ENCODE measurements around the gene FAM98B.
"Not testable (repeated sequence)": the region's sequence is repeated elsewhere in the genome, so short reads cannot be mapped to it uniquely, and the experiment has no call there.

FAM98B gene

DNA sequence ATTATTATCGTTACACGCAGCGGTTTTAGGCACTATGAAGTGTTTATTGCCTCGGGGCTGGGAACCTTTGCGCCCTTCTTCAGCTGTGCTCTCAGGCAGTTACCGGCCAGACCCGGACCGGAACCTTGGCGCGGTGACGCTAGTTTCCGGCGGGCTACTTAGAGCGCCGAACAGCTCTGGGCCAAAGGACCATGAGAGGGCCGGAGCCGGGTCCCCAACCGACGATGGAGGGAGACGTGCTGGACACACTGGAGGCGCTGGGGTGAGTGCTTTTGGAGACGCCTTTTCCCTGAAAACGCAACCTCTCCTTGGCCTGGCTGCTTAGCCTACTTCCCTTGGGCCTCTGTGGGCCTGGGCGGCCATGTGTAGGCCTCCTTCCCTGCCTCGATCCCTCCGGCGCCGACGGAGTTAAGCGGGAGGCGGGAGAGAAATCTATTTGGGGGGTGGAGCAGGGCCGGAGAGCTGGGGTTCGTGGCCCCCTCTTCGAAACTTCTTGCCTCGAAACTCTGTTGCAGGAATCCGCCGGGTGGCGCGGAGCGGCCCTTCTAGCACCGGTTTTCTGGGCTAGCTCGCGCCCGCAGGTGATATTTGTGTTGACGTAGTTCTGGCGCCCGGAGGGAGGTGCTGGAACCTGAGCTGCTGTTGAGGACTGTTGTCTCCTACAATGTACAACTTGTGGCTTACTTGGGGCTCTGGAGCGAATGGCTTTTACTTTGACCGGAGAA, at the start of gene FAM98B:
FAM98B (plus strand) TSS at position 157 of the 725 bp plus-strand sequence; CDS start at position 192, 35 bp downstream.
- in situ Hi-C loops (cut with MboI; ENCODE audit: low sequenced_read_pairs): loop anchor here (25.0 kb wide), 1 partner anchor 233 kb away; no protein-coding TSS in a partner anchor

DNA sequence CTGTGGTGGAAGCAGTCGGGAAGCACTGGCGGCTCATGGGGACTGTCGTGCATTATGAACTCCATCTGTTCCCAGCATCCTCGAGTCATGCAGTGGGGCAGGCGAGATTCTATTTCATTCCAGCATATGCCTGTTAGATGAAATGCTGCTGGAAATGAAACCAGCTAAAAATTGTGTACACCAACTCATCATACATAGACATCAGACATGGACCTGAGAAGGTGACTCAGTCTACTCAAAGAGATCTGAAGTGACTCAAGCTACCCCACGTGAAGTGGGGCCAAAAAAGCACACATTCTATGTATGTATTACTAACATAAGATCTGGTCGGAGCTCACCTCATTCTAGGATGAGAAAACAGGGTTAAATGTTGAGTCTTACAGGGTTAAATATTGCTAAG, 47.5 kb upstream of the FAM98B start:
- in situ Hi-C loops (cut with MboI; ENCODE audit: low sequenced_read_pairs): no loop called here

DNA sequence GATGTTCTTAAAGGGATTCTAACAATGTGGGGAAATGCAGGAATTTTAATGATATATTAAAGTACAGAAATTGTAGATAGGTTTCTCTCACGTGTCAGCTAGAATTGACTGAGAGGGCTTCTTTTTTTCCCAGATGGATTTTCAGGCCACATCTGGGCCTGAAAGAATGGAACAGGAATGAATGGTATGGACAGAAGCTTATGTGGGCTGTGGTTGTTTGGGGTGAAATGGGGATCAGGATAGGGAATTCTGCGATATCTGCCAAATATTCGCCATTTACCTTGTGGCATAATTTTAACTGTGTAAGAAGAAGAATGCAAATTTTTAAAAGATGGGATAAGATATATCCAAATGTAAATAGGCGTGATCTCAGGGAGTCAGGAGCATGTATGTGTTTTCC, 45.4 kb upstream of the FAM98B start:
- in situ Hi-C loops (cut with MboI; ENCODE audit: low sequenced_read_pairs): no loop called here

DNA sequence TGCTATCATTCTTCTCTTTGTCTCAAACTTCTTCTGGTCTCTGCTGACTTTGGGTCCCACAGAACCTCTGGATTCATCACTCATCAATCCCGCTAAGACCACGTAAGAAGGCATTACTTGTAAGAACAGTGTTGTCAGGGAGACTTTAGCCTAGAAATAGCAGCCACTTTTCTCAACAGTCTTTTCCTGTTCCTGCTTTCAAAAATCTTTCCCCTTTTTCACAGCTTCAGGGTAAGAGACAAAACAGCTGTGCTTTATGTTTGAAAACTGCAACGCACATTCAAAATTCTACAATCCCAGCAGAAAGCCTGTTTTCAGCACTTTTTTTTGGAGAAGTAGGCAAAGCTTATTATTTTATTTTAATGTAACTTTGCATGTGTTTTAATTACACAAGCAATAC, 42.0 kb upstream of the FAM98B start:
- in situ Hi-C loops (cut with MboI; ENCODE audit: low sequenced_read_pairs): no loop called here

DNA sequence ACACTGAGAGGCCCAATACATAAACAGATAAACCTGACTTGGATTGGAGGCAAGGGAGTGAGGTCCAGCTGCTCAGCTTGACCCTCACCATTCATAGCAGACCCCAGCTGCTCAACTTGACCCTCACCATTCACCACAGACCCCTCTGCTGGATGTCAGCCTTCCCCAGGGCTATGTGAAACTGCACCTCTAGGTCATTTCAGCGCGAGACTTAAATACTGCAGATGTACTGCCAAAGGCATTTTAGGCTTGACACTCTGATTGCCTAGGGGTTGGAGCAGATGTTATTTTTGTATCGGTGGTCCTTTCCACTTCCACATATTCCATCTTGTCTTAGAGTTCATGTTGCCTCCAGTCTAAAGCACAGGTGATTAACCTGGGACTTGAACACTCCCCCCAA, 41.5 kb upstream of the FAM98B start:
- in situ Hi-C loops (cut with MboI; ENCODE audit: low sequenced_read_pairs): no loop called here

DNA sequence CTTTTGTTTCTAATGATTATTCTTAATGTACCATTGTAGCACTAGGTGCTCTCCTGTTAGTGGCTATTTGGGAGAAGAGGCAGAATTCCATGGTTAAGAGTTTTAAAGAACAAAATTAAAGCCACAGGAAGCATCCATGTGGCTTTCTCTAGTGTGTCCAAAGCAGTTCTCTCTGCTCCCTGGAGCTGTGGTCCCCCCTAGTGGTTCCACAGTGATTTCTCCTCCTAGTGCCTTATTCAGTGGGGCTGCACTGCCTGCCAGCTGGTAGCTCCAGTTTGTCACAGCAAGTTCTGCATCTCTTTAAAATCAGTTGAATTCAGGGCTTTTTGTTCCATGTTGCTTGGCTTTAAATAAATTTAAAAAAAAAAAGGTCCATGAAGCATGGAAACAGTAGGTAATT, 39.6 kb upstream of the FAM98B start:
- in situ Hi-C loops (cut with MboI; ENCODE audit: low sequenced_read_pairs): no loop called here

DNA sequence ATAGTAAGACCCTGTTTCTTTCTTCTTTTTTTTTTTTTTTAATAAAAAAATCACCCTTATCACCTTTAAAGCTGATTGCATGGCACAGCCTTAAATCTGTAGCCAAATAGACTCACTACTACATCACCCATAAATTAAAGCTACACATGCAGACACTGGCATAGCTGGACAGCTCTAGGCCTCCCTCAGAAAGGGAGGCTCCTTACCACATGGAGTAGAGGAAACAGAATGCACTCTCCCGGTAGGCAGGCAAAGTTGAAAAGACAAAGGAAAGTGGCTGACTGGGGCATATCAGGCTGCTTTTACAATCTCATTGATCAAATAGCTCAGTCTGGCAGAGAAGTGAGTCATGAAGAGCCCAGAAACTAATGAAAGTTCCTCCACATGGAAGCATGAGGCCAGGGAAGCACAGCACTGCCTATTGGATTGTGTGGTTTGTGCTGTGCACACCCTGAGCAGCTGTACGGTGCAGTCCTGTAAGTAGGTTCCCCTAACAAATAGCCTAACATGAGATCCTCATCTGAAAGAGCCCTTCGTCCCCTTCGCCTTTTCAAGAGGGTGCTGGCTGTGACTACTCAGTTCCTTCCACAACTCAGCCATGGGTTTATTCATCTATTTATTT, 32.7 kb upstream of the FAM98B start:
- in situ Hi-C loops (cut with MboI; ENCODE audit: low sequenced_read_pairs): no loop called here

DNA sequence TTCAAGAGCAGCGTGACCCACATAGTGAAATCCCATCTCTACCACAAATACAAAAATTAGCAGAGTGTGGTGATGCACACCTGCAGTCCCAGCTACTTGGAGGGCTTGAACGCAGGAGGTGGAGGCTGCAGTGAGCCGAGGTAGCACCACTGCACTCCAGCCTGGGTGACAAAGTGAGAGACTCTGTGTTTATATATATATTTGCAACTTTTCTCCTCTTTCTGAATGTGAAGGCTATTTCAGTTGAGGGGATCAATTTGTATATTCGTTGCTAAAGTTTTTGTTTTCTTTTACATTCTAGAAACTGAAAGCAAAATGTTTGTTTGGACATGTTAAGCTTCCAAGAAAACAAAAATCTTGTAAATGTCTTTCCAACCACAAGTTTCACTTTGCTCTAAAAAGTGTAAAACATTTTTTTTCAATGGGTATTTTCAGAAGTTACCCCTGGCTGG, 29.8 kb upstream of the FAM98B start:
- in situ Hi-C loops (cut with MboI; ENCODE audit: low sequenced_read_pairs): no loop called here

DNA sequence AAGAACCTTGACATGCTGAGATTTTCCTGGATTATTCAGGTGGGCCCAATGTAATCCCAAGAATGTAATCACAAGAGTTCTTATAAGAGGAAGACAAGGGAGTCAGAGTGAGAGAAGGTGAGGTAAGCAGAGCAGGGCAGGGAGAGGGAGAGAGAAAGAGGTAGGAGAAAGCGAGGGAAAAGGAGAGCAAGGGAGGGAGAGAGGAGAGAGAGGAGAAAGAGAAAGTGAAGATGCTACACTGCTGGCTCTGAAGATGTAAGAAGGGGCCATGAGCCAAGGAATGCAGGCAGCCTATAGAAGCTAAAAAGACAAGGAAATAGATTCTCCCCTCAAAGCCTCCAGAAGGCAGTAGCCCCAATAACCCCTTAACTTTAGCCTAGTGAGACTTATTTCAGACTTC, 28.7 kb upstream of the FAM98B start:
- in situ Hi-C loops (cut with MboI; ENCODE audit: low sequenced_read_pairs): no loop called here

DNA sequence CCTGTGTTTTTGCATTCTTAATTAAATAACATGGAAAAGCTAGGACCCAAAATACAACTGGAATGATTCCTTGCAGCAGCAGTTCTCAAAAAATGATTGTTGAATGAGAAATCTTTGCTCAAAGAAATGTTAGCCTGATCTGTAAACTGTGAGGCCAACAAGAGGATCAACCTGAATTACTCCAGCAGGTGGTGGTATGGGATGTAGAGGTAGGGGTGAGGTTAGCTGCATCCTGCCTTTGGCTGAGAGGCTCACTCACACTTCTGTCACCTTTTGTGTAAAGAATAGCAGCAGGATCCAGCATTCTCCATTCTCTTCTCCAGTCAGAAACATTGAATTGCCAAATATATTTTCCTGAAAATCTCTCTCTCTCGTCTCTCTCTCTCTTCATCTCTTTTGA, 26.5 kb upstream of the FAM98B start:
- in situ Hi-C loops (cut with MboI; ENCODE audit: low sequenced_read_pairs): no loop called here

DNA sequence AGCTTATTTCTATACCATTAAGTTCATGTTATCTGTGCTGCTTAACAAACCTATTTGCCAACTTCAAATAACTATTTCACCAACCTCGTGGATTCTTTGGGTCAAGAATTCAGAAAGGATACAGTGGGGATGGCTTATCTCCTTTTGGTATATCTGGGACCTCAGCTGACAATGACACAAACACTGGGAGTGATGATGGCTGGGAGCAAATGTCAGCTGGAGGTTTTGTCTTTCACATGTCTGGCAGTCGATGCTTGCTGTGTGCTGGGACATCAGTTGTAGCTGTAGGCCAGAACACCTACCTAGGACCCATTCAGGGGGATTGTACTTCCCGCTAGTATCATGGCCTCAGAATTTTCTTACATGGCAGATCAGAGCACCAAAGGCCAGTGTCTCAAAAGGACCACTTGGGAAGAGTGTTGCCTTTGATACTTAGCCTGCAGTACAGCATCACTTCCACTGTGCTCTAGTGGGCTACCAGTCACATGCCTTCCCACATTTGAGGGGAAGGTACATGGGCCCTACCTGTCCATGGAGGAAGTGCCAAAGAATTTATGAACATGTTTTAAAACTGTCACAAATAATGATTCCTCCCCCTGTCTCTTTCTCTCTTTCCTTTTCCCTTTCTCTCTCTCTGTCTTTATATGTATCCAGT, 23.7 kb upstream of the FAM98B start:
- in situ Hi-C loops (cut with MboI; ENCODE audit: low sequenced_read_pairs): no loop called here

DNA sequence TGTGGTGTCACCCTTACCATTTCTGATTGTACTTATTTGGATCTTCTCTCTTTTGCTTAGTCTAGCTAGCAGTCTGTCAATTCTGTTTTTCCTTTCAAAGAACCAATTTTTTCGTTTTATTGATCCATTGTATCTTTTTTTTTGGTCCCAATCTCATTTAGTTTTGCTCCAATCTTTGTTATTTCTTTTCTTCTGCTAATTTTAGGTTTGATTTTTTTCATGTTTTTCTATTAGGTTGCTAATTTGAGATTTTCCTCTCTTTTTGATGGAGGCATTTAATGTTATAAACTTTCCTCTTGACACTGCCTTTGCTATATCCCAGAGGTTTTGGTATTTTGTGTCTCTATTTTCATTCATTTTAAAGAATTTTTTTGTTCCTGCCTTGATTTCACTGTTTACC, 16.9 kb upstream of the FAM98B start:
- in situ Hi-C loops (cut with MboI; ENCODE audit: low sequenced_read_pairs): no loop called here

DNA sequence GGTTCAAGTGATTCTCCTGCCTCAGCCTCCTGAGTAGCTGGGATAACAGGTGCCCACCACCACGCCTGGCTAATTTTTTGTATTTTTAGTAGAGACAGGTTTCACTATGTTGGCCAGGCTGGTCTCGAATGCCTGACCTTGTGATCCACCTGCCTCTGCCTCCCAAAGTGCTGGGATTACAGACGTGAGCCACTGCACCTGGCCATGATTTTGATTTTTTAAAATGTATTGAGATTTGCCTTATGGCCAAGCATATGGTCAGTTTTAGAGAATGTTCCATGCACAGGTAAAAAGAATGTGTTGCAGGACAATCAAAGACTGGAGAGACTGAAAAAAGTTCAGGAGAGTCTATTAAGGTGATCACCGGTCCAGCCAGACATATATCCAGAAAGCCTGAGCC, 16.3 kb upstream of the FAM98B start:
- in situ Hi-C loops (cut with MboI; ENCODE audit: low sequenced_read_pairs): not testable (repeated sequence)

DNA sequence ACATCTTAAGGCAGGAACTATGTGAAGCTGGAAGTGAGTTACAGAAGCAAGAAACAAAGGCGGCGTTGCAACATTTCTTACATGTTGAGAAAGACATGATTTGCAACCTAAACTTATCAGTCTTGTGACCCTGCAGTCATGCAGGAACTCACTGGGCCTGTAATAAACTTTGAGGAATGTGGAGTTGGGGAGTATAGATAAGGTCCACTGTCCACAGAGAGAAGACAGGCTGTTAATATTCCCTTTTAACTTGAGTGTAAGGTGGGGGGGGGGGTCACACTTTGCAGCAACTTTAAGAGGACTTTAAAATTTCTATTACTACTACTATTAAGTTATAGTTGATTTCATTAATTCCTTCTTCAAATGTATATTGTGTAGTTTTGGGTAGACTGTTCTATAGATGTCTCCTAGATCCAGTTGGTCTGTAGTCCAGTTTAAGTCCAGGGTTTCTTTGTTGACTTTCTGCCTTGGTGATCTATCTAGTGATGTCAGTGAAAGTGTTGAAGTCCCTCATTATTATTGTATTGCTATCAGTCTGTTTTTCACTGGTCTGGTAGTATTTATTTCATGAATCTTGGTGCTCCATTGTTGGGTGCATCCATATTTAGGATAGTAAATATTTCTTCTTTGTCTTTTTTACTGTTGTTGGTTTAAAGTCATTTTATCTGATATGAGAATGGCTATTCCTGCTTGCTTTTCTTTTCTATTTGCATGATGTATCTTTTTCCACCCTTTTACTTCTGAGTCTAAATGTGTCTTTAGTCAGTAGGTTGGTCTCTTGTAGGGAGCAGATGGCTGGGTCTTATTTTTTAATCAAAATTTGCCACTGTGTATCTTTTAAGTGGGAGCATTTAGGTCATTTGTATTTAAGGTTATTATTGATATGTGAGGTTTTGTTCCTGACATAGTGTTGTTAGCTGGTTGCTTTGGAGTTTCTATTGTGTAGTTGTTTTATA, 15.6 kb upstream of the FAM98B start:
- in situ Hi-C loops (cut with MboI; ENCODE audit: low sequenced_read_pairs): no loop called here

DNA sequence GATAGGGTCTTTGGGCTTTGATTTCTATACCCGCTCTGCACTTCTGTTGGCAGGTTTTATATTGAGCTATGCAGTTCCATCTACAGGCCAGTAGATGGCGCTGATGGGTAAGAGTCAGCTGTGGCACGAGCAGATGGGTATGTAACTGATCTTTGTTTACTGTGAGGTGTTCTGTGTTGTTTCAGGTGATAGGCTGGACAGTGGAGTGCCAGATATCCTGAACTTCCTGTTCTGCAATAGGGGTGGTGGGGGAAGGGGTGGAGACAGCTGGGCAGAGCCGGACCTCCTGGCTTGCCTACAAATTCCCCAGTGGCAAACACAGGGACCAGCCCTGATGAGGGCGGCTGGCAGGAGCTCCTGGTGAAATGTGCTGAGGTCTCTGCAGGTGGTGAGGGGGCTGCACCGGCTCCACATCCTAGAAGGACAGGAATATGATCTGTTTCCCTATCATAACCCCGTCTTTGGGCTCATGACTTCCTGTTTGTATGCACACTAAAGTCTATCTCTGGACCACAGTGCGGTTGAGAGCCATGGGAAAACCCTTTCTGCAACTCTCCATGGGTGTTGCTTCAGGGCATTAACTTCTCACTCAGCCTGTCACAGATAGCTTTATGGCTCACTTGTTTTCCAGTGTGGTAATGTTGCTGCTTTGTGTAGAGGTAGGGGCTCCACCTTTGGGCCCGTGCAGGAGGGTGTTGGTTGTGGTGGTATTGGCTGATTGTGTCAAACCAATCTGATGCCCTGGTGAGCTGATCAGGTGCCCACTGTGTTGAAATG, 13.4 kb upstream of the FAM98B start:
- in situ Hi-C loops (cut with MboI; ENCODE audit: low sequenced_read_pairs): no loop called here

DNA sequence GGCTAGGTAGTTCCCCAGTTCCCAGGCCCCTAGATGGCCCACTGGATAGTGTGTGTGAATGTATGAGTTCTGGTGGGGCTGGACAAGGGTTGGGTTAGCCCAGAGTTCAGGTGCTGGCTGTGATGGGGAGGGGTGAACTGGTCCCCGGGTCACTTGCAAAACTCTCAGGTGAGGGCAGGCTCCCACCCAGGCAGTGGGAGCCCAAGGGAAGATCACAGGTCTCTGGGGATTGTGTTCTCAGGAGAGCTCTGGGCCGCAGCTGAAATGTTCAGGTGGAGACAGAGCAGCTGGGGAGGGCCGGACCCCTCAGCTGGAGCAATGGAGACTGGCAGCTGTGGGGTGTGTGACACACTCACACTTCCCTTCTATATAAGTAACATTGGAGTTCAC, 12.8 kb upstream of the FAM98B start:
- in situ Hi-C loops (cut with MboI; ENCODE audit: low sequenced_read_pairs): no loop called here

DNA sequence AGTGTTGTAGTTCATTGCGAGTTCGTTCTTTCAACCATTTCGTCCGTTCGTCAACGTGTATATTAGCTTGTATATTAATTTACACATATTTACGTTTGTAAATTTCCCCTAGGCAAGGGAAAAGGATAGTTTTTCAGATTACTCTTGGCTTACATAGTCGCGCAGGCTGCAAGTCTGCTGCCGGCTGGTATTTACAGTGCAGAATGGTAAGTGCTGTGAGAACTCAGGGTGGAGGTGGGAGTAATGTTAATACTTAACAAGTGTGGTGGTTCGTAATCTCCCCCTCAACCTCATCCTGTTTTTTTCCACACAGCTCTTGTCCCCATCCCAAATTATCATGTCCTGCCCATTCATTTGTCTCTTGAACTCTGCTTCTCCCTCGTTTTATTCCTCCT, 766 bp downstream of the FAM98B start:
- in situ Hi-C loops (cut with MboI; ENCODE audit: low sequenced_read_pairs): loop anchor here (25.0 kb wide), 1 partner anchor 233 kb away; no protein-coding TSS in a partner anchor

DNA sequence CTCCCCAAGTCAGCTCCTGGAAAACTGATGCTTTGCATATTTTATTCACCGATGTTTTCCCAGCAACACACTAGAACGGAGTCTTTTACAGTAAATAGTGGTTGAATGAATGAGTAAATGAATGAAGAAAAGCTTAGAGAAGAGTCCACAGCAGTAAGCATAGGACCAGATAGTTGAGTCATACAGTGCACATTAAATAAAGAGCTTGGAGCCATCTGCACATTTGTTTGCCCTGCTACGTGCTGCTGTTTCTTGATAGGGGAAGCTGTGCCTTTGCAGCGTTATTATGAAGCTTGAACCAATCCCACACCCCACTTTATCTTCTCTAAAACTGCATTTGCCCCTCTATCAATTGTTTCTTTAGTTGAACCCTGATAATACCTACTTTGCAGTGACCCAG, 1.2 kb downstream of the FAM98B start:
- in situ Hi-C loops (cut with MboI; ENCODE audit: low sequenced_read_pairs): loop anchor here (25.0 kb wide), 1 partner anchor 232 kb away; no protein-coding TSS in a partner anchor

DNA sequence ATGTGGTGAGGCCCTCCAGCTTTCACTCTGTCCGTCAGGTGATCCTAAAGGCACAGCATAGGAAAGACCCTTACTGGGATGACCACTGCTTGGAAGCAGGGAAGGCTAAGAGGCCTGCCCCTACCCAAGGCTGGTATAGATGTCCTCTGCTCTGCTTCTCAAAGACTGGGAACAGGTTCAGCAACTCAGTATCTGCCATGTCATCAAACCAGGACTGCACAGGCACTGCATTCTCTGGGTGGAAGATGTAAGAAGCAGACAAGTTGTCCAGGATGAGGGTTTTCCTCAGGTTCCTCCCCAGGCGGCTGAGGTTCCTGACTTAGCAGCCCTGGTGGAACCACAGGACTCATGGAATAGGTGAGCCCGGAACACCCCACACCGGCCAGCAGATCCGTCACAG, 4.7 kb downstream of the FAM98B start:
- in situ Hi-C loops (cut with MboI; ENCODE audit: low sequenced_read_pairs): loop anchor here (25.0 kb wide), 1 partner anchor 229 kb away; no protein-coding TSS in a partner anchor

DNA sequence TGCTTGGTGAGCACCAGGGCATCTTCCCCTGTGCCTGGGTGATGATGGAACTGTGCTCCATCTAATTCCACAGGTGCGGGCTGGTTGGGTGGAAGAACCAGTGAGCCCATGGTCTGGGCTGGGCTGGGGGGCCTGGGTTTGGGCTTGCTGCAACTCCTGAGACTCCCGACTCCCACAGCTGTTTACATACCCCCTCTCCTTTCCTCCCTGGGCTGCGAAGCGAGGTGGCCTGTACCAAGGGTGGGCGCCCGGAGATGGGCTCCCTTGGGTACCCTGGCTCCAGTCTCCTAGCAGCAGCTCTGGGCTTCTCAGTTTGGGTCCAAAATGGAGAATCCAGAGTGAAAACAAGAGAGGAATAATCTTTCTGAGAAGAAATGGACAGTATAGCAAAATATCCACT, 5.6 kb downstream of the FAM98B start:
- in situ Hi-C loops (cut with MboI; ENCODE audit: low sequenced_read_pairs): loop anchor here (25.0 kb wide), 1 partner anchor 228 kb away; no protein-coding TSS in a partner anchor
